Measurements from ENCODE around the gene NPAT. TPM values are rescaled to one million over a fixed set of nuclear protein-coding genes. Genes with fewer than 3 reads are reported as not detected.

NPAT gene
- total RNA-seq, 2 donors from 2014 or later = 18.8 to 21.0 TPM

- H3K36me3 ChIP-seq = no peaks in the 10 kb centered on the region
- ATAC-seq (ENCODE audit: insufficient number of reproducible peaks, low FRiP score, low read depth) = peak; percentile 89
- H3K27me3 ChIP-seq (replicated peaks; ENCODE audit: insufficient read depth) = no peaks in the 10 kb centered on the region
- no peak for TF ChIP-seq CTCF (IDR thresholded peaks at IDR 0.05)
- peaks cover 13 to 18% of the 10 kb centered on the region in 2 donors for H3K4me1 ChIP-seq (ENCODE audit: control insufficient read depth in 1 of 2, low read depth in 2 of 2)
- no peaks in the 10 kb centered on the region for H3K9me3 ChIP-seq
- no peak overlapping the region for H3K4me3 ChIP-seq
- peak; percentile 43 for DNase-seq (ENCODE audit: low spot score)
- H3K27ac ChIP-seq = peak overlapping the region; percentile 75 to 89
Observed at GRCh38 chr11:108115500-108116140, 106.8 kb downstream of the NPAT start.

- Histone ChIP-seq H3K27ac (no peak overlapping the region), H3K9me3 (no peaks in the 10 kb centered on the region), H3K27me3 (replicated peaks; ENCODE audit: insufficient read depth) (no peaks in the 10 kb centered on the region), H3K4me1 (ENCODE audit: control insufficient read depth in 1 of 2, low read depth in 2 of 2) (peaks cover 13 to 18% of the 10 kb centered on the region in 2 donors), H3K36me3 (no peaks in the 10 kb centered on the region), H3K4me3 (no peak overlapping the region)
- ATAC-seq (ENCODE audit: insufficient number of reproducible peaks, low FRiP score, low read depth) (no peak), DNase-seq (ENCODE audit: low spot score) (no peak)
- TF ChIP-seq CTCF (IDR thresholded peaks at IDR 0.05) = no peak
Observed at GRCh38 chr11:108112057-108112456, 110.4 kb downstream of the NPAT start.

GRCh38 chr11:108111126-108111525 lies 111.3 kb downstream of the NPAT start:
- DNase-seq (ENCODE audit: low spot score) = no peak
- Histone ChIP-seq H3K36me3 (no peaks in the 10 kb centered on the region), H3K27ac (no peak overlapping the region), H3K4me1 (ENCODE audit: control insufficient read depth in 1 of 2, low read depth in 2 of 2) (peaks cover 11 to 13% of the 10 kb centered on the region in 2 donors), H3K27me3 (replicated peaks; ENCODE audit: insufficient read depth) (no peaks in the 10 kb centered on the region), H3K4me3 (no peak overlapping the region), H3K9me3 (no peaks in the 10 kb centered on the region)
- no peak for TF ChIP-seq CTCF (IDR thresholded peaks at IDR 0.05)
- no peak for ATAC-seq (ENCODE audit: insufficient number of reproducible peaks, low FRiP score, low read depth)

Other genes with a start within 250 kb of the NPAT start
- gene CUL5, start 213.7 kb downstream of the NPAT start, total RNA-seq = 10 to 100 TPM; 22.7 to 27.0 TPM
- 100 to 1,000 TPM; 101 to 141 TPM for gene ACAT1, start 101.1 kb downstream of the NPAT start, total RNA-seq
- gene ATM, start 429 bp upstream of the NPAT start, total RNA-seq = 10 to 100 TPM; 70.4 to 85.1 TPM
- gene C11orf65, start 244.9 kb upstream of the NPAT start, total RNA-seq = not detected